ENCODE data around the gene SPP1.
"Not testable (repeated sequence)": the region's sequence is repeated elsewhere in the genome, so short reads cannot be mapped to it uniquely, and the experiment has no call there.

Gene SPP1

DNA sequence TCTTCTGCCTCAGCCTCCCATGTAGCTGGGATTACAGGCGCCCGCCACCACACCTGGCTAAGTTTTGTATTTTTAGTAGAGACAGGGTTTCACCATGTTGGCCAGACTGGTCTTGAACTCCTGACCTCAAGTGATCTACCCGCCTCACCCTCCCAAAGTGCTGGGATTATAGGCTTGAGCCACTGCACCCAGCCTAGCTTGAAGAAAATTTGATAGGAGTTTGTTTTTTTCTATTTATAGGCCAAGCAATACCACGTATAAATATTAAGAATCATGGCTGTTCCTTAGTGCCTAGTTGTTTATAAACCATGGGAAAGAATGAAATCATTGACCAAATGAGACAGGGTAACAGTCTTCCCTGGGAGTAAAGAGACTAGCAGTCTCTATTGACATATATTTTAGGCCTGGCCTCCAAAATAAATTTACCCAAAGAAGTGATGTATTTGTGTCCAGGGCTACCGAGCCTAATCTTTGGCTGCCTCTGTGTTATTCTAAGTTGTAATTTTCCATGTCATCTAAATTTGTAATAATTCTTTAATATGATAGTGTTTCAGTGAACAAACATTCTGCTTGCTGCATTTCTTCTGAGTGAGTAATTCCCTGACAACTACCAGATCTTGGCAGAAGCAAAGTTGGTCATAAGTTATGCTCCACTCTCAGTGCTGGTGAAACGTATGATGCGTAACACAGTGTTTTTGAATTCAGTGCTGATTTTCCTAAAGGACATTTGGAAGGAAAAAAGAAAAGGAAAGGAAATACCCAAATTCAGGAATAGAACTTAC lies 42.2 kb downstream of the SPP1 start:
- H3K4me3 ChIP-seq (ENCODE audit: low read depth, low read length) = no peak overlapping the region

GRCh38 chr4:88018466-88018865 lies 43.0 kb downstream of the SPP1 start:
- no peak overlapping the region for H3K4me3 ChIP-seq (ENCODE audit: low read depth, low read length)

DNA sequence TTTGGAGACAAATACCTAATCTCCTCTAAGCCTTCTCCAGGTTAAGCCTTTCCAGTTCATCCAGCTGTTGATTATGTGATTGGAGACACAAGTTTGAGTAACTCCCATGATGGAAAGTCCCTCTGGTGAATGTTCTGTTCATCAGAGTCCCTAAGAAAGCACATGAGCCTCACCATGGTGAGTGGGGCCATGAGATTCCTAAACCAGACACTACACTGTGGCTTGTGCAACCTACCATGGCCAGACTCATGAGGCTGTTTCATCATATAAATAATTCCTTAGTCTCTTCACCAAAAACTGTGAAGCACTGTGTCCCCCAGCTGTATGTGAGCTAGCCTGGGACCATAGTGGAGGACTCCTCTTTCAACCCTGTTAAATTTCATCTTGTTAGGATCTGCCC lies 46.3 kb downstream of the SPP1 start:
- no peak overlapping the region for H3K4me3 ChIP-seq (ENCODE audit: low read depth, low read length)

GRCh38 chr4:88022289-88022688 lies 46.8 kb downstream of the SPP1 start:
- no peak overlapping the region for H3K4me3 ChIP-seq (ENCODE audit: low read depth, low read length)

- not testable (repeated sequence) for H3K4me3 ChIP-seq (ENCODE audit: low read depth, low read length)
Measured at GRCh38 chr4:88025868-88026661, 50.6 kb downstream of the SPP1 start.

- no peak overlapping the region for H3K4me3 ChIP-seq (ENCODE audit: low read depth, low read length)
Measured at GRCh38 chr4:88027611-88028608, 52.4 kb downstream of the SPP1 start.

GRCh38 chr4:88028946-88029345 lies 53.4 kb downstream of the SPP1 start:
- no peak overlapping the region for H3K4me3 ChIP-seq (ENCODE audit: low read depth, low read length)

DNA sequence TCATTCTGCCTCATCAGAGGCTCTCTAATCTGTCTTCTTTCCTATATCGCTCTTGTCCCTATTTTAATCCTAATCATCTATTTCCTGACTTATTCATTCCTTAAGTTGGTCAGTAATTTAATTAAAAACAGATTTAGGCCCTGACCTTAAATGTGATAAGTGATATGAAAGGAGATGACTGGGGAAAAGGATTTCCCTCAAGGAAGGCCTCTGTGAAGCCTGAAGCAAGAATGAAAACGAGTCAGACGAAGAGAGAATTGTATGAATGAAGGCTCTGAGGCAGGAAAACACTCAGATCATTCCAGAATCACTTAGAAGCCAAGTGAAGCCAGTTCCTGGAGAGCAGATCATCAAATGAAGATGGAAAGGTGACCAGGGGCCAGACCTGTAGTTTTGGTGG lies 54.0 kb downstream of the SPP1 start:
- H3K4me3 ChIP-seq (ENCODE audit: low read depth, low read length) = no peak overlapping the region

GRCh38 chr4:88030565-88031310 lies 55.2 kb downstream of the SPP1 start:
- no peak overlapping the region for H3K4me3 ChIP-seq (ENCODE audit: low read depth, low read length)

Data from iPS-11a (cell line).